DMS153 treated with DMSO at 0.1 percent for 48 hours (cell line): ENCODE results near the gene MAPK6.

ENCODE experiments used
- DNase-seq: peaks from one replicate; lab custom pipeline; 2025; ENCODE audit not compliant: unreplicated experiment; lab: John Stamatoyannopoulos, UW

The MAPK6 gene

GRCh38 chr15:52010633-52011595, 8.1 kb upstream of the MAPK6 start:
- DNase-seq, result no peak

- peak; percentile 30 for DNase-seq
These were observed 7.3 kb upstream of the MAPK6 start for GRCh38 chr15:52011711-52012144.

DNA sequence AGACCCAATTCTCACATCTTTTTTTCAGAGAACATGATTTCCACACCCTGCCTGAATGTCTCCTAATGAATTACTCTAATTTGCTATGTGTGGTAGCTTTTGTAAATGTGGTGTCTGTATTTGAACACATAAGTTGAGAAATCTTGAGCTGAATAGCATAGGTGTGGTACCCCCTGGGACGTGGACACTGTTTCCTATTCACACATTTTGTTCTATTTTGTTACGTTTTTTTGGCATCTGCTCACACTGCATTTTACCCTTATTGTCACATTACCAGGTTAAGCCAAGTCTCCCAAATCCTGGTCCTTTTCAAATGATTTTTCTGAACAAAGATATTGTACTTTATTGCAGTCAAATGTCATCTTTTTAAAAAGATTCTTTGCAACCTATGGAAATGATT, 6.8 kb upstream of the MAPK6 start:
- no peak for DNase-seq

DNA sequence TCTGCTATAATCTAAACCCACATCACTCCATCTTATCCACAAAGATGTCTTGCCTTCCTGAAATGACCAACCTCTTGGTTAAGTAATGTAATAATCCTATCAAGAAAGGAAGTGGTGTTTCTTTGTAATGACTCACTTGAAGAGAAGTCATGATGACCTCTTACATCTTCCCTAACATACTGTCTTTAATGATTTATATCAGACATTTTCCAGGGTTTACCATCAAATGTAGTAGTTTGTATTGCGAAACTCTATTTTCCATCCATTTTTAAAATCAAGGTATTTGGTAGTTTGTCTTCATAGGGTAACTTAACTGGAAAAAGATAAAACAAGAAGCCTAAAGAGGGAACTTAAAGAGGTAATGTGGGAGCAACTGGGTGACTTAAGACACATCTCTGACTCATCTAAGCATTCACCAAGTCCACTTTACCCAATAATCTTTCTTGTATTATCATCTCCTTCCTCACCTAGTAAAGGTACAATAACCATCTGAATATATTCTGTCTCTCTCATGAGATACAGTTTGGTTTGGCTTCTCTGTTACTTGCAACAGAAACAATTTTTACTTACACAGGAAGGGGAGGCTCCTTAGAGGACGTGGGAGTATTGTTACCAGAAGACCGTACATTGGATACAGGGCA, 5.7 kb upstream of the MAPK6 start:
- DNase-seq, result no peak

- DNase-seq, result no peak
These were observed 4.4 kb upstream of the MAPK6 start for GRCh38 chr15:52014616-52015015.

DNA sequence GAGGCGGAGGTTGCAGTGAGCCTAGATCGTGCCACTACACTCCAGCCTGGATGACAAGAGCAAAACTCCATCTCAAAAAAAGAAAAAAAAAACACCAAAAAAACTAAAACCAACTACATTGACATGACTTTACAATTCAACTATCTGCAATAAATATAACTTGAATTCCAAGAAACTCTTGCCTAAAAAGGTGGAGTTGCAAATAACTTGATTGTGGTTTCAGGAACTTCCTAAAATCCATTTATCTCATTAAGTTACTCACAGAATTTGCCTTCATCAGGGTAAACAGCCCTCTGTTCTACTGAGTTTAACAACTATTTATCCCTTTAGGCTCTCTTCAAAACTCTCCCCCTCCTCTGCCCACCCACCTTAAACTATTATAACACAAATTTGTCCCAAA, 2.7 kb upstream of the MAPK6 start:
- DNase-seq, result no peak

GRCh38 chr15:52018244-52018643, 775 bp upstream of the MAPK6 start:
- no peak for DNase-seq

DNA sequence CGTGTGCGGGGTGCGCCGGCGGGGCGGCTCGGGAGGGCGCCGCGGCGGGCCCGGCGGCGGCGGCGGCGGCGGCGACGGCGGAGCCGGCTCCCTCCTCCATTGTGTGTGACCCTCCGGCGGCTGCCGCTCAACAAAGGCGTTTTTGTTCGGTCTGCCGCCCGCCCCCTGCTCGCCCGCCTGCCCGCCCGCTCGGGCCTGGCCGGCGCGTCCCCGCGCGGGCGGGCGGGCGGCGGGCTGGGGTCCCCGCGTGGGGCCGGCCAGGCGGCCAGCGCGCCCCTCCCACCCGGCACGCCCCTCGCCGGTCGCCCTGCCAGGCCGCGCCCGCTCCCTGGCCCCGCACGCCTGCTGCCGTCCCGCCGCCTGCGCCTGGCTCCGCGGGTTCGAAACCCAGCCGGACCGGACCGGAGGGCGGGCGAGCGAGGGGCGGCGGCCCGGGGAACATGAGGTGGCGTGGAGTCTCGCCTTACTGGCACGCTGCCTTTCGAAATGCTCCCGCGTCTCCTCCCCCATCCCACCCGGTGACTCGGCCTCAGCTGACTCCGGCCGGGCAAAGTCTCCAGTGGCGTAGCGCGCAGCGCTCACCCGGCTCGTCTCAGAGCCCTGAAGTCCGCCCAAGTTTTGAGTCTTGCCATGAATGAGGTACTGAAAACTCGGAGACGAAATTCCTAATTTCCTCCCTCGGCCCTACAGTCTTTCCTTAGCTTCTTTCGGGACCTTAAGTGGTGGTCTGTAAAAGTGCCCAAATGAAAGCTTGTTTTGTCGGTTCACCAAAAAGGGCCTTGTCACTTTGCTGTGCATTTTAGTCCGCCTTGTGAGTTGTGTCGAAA, 588 bp downstream of the MAPK6 start:
- no peak for DNase-seq

- DNase-seq, result no peak
These were observed 1.4 kb downstream of the MAPK6 start for GRCh38 chr15:52020221-52021085.

DNA sequence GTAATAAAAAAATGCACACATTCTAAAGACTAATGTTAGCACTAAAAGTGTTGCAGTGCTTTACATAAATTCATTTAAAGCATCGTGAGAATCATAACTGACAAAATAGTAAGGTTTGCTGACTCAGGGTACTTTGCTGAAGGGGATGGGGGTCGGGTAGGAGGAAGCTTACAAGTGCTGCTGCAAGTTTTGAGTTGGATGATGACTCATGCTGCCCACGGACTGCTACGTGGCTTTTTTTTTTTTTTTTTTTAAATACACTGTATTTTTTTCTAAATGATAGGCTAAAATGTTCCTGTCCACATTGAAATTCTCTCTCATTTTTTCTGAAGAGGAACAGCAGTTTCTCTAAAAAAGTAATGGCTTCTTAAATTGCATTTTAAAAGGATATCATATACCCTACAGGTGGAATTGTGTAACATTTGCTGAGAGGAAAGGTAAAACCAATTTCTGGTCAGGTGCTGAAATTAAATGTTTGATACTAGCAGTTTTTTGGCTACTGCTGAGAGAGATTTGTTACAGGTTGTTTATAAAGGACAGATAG, 2.2 kb downstream of the MAPK6 start:
- no peak for DNase-seq

DNA sequence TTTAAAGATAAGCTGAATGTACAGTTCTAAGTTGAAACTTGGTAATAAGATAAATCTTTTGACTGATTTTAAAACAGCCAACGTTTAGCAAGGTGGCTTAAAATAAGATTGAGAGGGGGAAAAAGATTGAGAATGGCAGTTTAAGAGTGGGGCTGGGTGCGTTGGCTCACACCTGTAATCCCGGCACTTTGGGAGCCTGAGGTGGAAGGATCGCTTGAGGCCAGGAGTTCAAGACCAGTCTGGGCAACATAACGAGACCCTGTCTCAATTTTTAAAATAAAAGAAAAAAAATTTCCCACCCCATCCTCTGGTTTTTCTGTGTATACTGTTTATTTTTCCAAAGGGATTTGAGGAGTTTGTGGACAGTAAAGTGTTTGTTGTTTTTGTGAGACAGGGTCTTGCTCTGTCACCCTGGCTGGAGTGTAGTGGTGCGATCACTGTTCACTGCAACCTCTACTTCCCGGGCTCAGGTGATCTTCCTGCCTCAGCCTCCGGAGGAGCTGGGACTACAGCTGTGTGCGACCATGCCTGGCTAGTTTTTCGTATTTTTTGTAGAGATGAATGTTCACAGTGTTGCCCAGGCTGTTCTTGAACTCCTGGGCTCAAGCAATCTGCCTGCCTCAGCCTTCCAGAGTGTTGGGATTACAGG, 3.0 kb downstream of the MAPK6 start:
- no peak for DNase-seq

DNA sequence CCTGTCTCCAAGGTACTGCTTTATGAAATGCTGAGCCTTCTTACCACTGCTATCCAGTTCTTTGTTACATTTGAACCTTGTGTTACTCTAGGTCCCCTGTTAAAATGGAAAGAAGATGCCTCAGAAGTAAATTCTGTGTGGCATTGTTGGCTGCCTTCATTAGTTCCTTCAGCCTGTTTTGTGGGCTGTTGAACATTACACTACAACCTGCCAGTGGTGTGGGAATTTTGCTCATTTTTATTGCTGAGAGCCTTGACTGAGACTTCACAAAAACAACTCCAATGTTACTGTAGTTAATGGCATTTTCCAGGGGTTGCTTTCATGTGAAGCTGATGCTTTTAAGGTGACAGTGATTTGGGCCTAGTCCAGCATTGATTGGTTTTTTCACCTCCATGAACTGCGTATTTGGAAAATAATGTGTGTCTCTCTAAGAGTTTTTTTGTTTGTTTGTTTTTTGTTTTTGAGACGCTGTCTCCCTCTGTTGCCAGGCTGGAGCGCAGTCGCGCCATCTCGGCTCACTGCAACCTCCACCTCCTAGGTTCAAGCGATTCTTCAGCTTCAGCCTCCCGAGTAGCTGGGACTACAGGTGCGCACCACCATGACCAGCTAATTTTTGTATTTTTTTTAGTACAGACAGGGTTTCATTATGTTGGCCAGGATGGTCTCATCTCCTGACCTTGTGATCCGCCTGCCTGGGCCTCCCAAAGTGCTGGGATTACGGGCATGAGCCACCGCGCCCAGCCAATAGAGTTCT, 4.3 kb downstream of the MAPK6 start:
- DNase-seq, result no peak

- no peak for DNase-seq
These were observed 9.5 kb downstream of the MAPK6 start for GRCh38 chr15:52028431-52029093.

DNA sequence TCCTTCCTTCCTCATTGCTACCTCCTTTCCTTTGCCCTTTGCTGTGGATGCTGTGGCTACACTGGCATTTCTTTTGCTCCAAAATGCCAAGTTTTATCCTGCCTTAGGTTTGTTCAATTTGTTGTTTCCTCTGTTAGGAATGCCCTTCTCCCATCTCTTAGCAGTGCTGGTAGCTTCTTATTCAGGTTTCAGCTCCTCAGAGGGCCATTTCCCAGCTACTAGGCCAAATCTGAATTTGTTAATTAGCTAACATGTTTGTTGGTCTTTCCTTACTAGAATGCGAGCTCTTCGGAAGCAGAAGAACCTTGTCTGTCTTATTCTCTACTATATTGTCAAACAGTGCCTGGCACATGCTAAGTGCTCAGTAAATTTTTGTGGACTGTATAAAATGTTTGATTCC, 11.0 kb downstream of the MAPK6 start:
- no peak for DNase-seq

DNA sequence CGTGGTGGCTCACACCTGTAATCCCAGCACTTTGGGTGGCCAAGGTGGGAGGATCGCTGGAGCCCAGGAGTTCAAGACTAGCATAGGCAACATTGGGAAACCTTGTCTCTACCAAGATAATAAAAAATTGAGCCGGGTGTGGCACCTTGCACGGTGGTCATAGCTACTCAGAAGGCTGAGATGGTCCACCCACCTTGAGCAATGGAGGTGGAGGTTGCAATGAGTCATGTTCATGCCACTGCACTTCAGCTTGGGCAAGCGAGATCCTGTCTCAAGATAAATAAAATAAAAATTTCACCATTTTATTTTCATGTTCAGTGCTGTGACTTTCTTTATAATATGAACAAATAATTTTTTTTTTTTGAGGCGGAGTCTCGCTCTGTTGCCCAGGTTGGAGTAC, 12.5 kb downstream of the MAPK6 start:
- no peak for DNase-seq

GRCh38 chr15:52037889-52038505, 19.0 kb downstream of the MAPK6 start:
- DNase-seq, result no peak

DNA sequence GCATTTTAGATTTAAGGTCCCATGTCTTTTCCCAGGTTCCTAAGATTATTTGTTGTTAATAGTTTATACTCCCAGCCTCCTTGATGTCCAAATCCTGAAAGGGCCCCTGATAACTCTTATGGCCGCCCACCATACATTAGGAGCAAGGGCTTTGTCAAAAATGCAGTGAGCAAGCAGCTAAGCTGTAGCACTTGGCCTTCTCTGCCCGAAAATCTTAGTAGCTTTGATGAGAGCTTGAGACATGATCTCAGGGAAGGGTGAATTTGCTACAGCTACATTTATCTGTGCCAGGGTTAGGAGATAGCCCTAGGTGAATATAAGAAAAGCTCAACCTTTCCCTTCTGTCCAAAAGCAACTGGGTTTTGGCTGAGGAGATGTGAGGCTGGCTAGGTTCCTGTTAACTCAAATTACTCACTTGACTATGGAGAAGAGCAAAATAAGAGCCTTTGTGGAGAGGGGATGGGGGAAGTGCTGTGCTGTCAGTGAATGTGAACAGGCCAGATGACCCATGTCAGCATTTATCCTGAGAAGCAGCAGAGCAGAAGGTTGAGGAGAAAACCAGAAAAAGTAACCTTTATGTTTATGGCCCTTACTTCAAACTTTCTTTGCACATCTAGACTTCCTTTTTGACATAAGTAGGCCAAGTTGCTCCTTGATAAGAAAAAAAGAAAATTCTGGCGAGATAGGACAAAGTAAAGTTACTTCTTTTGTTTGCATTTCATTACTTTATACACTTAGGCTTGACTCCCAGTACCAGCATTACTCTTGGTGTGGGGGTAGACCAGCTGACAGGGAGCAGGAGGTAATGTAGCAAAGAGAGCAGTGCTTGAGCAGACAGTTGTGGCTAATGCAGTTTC, 21.1 kb downstream of the MAPK6 start:
- DNase-seq, result no peak
